Measurements from ENCODE around the gene SLC43A3.
A peak's percentile ranks its signal among the peaks of the same experiment; 100 is the strongest.
"Not testable (repeated sequence)": the region's sequence is repeated elsewhere in the genome, so short reads cannot be mapped to it uniquely, and the experiment has no call there.

SLC43A3 gene

GRCh38 chr11:57456960-57457642, 30.2 kb upstream of the SLC43A3 start:
- ChIA-PET CTCF (interaction anchor here (0.6 to 10.4 kb wide), 43 partner anchors 11 to 1061 kb away, joined by 3 to 200 read pairs (median 6); partner anchors contain the start of genes P2RX3, PRG3, SLC43A1 and SLC43A3), POLR2A (no interaction called here)
- TF ChIP-seq CTCF (IDR thresholded peaks at IDR 0.05; ENCODE audit: control extremely low read depth, extremely low read depth, low read depth, missing control alignments) = peak; percentile 100
- DNase-seq (ENCODE audit: extremely low spot score) = peak; percentile 83

- POLR2A ChIA-PET = interaction anchor here (0.6 kb wide), 1 partner anchor 9 kb away, joined by 3 read pairs; no protein-coding TSS in a partner anchor
- no peak for DNase-seq (ENCODE audit: extremely low spot score)
- CTCF ChIA-PET = interaction anchor here (0.9 to 1.9 kb wide), 5 partner anchors 10 to 73 kb away, joined by 3 to 6 read pairs (median 6); no protein-coding TSS in a partner anchor
- no peak for TF ChIP-seq CTCF (IDR thresholded peaks at IDR 0.05; ENCODE audit: control extremely low read depth, extremely low read depth, low read depth, missing control alignments)
Observed at GRCh38 chr11:57453543-57454177, 26.7 kb upstream of the SLC43A3 start.

GRCh38 chr11:57446055-57446454, 19.1 kb upstream of the SLC43A3 start:
- POLR2A ChIA-PET = no interaction called here
- CTCF ChIA-PET = interaction anchor here (1.7 to 9.0 kb wide), 2 partner anchors 12 to 15 kb away, joined by 5 to 94 read pairs; partner anchors contain the start of gene RTN4RL2
- no peak for DNase-seq (ENCODE audit: extremely low spot score)
- TF ChIP-seq CTCF (IDR thresholded peaks at IDR 0.05; ENCODE audit: control extremely low read depth, extremely low read depth, low read depth, missing control alignments) = no peak

GRCh38 chr11:57445122-57445394, 18.1 kb upstream of the SLC43A3 start:
- DNase-seq (ENCODE audit: extremely low spot score) = not testable (repeated sequence)
- ChIA-PET POLR2A (interaction anchor here (0.6 kb wide), 1 partner anchor 9 kb away, joined by 3 read pairs; no protein-coding TSS in a partner anchor), CTCF (interaction anchor here (1.5 to 9.0 kb wide), 3 partner anchors 11 to 20 kb away, joined by 3 to 94 read pairs (median 4); partner anchors contain the start of gene RTN4RL2)

GRCh38 chr11:57444362-57445121, 17.6 kb upstream of the SLC43A3 start:
- TF ChIP-seq CTCF (IDR thresholded peaks at IDR 0.05; ENCODE audit: control extremely low read depth, extremely low read depth, low read depth, missing control alignments) = no peak
- ChIA-PET CTCF (interaction anchor here (1.0 to 9.0 kb wide), 5 partner anchors 9 to 82 kb away, joined by 3 to 94 read pairs (median 4); partner anchors contain the start of gene RTN4RL2), POLR2A (interaction anchor here (0.6 kb wide), 1 partner anchor 10 kb away, joined by 3 read pairs; no protein-coding TSS in a partner anchor)
- DNase-seq (ENCODE audit: extremely low spot score) = no peak

- ChIA-PET CTCF (interaction anchor here (0.9 to 9.0 kb wide), 5 partner anchors 17 to 87 kb away, joined by 3 to 94 read pairs (median 3); partner anchors contain the start of gene RTN4RL2), POLR2A (no interaction called here)
- no peak for TF ChIP-seq CTCF (IDR thresholded peaks at IDR 0.05; ENCODE audit: control extremely low read depth, extremely low read depth, low read depth, missing control alignments)
- DNase-seq (ENCODE audit: extremely low spot score) = no peak
Observed at GRCh38 chr11:57440744-57441414, 14.0 kb upstream of the SLC43A3 start.

All from GM10248 (cell line).